ENCODE data around the gene INO80C.
"Not testable (repeated sequence)": the region's sequence is repeated elsewhere in the genome, so short reads cannot be mapped to it uniquely, and the experiment has no call there.

INO80C gene

DNA sequence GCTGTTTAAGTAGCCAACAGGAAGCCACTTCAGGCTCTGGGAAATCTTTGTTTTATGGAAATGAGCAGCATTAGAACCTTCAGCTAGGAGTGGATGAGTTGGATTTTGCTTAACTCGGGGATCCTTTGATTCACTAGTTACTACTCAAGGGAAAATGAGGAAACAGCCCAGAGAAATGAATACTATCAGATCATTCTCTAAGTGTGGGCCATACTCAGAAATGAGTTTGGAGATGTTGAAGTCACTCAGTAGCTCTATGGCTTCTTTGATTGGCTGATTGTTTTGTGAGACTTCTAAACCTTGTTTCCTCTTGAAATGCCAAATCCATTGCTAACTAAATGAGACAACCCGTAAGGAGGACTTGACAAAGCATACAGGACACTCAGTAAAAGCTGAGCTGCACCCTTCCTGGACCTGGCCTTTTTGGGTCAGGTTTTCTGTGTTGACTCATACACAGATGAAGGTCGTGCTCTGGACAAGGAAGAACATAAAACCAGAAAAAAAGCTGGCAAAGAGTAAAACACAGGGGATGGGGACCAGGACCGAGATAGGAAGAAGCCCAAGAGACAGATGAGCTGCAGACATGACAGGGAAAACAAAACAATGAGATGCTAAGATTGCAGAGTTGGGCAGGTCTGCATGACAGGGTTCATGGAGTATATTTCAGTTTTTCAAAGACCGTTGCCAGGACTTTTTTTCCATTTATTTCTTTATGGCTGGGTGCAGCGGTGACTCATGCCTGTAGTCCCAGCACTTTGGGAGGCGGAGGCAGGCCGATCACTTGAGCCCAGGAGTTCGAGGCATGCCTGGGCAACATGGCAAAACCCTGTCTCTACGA is 41.6 kb downstream of the INO80C start:
- peaks cover 4% of the 10 kb centered on the region for H3K9me3 ChIP-seq (ENCODE audit: control insufficient read depth, low read length)
- no peak overlapping the region for H3K9ac ChIP-seq (ENCODE audit: low read length)
- H3K36me3 ChIP-seq (ENCODE audit: control insufficient read depth, insufficient read depth, low read length, severe bottlenecking) = no peaks in the 10 kb centered on the region
- H3K4me3 ChIP-seq (ENCODE audit: low read length) = no peak overlapping the region
- H3K27me3 ChIP-seq (replicated peaks; ENCODE audit: control insufficient read depth, insufficient read depth, low read length) = no peaks in the 10 kb centered on the region
- peaks cover 33% of the 10 kb centered on the region for H3K4me1 ChIP-seq (ENCODE audit: control insufficient read depth, insufficient read depth, low read length)
- DNase-seq (ENCODE audit: low read depth) = no peak

DNA sequence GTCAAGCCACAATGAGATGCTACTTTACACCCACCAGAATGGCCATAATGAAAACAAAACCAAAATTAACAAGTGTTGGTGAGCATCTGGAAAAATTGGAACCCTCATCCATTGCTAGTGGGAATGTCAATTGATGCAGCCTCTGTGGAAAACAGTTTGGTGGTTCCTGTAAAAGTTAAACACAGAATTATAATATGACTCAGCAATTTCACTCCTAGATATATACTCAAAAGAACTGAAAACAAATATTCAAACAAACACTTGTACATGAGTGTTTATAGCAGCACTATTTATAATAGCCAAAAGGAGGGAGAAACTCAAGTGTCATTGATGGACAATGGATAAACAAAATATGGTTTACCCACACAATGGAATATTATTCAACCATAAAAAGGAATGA is 43.0 kb downstream of the INO80C start:
- no peaks in the 10 kb centered on the region for H3K36me3 ChIP-seq (ENCODE audit: control insufficient read depth, insufficient read depth, low read length, severe bottlenecking)
- peaks cover 33% of the 10 kb centered on the region for H3K4me1 ChIP-seq (ENCODE audit: control insufficient read depth, insufficient read depth, low read length)
- no peak overlapping the region for H3K4me3 ChIP-seq (ENCODE audit: low read length)
- no peak overlapping the region for H3K9ac ChIP-seq (ENCODE audit: low read length)
- DNase-seq (ENCODE audit: low read depth) = no peak
- no peaks in the 10 kb centered on the region for H3K27me3 ChIP-seq (replicated peaks; ENCODE audit: control insufficient read depth, insufficient read depth, low read length)
- H3K9me3 ChIP-seq (ENCODE audit: control insufficient read depth, low read length) = peaks cover 4% of the 10 kb centered on the region

DNA sequence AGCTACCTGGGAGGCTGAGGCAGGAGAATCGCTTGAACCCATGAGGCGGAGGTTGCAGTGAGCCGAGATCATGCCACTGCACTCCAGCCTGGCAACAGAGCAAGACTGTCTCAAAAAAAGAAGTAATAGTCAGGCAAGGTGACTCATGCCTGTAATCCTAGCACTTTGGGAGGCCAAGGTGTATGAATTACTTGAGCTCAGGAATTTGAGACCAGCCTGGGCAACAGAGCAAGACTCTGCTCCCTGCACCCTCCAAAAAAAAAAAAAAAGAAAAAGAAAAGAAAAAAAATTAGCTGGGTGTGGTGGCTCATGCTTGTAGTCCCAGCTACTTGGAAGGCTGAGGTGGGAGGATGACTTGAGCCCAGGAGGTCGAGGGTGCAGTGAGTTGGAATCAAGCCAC is 44.7 kb downstream of the INO80C start:
- not testable (repeated sequence) for DNase-seq (ENCODE audit: low read depth); H3K4me3 ChIP-seq (ENCODE audit: low read length); H3K36me3 ChIP-seq (ENCODE audit: control insufficient read depth, insufficient read depth, low read length, severe bottlenecking); H3K27me3 ChIP-seq (replicated peaks; ENCODE audit: control insufficient read depth, insufficient read depth, low read length); H3K9me3 ChIP-seq (ENCODE audit: control insufficient read depth, low read length); H3K9ac ChIP-seq (ENCODE audit: low read length)
- H3K4me1 ChIP-seq (ENCODE audit: control insufficient read depth, insufficient read depth, low read length) = peaks cover 22% of the 10 kb centered on the region

DNA sequence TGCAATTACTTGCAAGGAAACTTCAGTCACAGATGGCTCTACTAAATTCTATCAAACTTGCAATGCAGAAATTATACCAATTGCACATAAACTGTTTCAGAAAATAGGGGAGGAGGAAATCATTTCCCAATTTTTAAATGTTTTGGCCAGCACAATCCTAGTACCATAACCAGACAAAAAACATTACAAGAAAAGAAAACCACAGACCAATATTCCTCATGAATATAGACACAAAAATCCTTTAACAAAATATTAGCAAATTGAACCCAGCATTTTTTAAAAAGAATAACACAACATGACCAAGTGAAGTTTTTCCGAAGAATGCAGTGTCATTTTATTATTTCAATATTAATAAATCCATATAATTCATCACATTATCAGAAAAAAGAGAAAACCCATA is 45.8 kb downstream of the INO80C start:
- peaks cover 4% of the 10 kb centered on the region for H3K9me3 ChIP-seq (ENCODE audit: control insufficient read depth, low read length)
- no peak overlapping the region for H3K9ac ChIP-seq (ENCODE audit: low read length)
- H3K27me3 ChIP-seq (replicated peaks; ENCODE audit: control insufficient read depth, insufficient read depth, low read length) = no peaks in the 10 kb centered on the region

DNA sequence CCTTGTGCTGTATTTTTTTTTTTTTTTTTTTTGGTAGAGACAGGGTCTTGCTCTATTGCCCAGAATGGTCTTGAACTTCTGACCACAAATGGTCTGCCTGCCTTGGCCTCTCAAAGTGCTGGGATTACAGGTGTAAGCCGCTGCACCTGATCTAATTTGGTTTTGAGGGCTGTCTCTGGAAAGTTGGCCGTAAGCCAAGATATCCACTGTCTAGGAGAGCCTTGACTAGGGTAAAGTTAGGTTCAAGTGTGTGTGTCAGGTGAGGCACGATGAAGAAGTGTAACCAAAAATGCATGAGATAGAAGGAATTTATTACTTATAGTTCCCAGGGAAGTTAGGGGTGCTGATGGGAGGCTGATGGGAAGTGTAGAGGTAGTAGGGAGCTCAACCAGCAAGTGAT is 46.7 kb downstream of the INO80C start:
- Histone ChIP-seq H3K4me3 (ENCODE audit: low read length) (no peak overlapping the region), H3K9me3 (ENCODE audit: control insufficient read depth, low read length) (peaks cover 4% of the 10 kb centered on the region), H3K27me3 (replicated peaks; ENCODE audit: control insufficient read depth, insufficient read depth, low read length) (no peaks in the 10 kb centered on the region), H3K9ac (ENCODE audit: low read length) (no peak overlapping the region), H3K36me3 (ENCODE audit: control insufficient read depth, insufficient read depth, low read length, severe bottlenecking) (no peaks in the 10 kb centered on the region), H3K4me1 (ENCODE audit: control insufficient read depth, insufficient read depth, low read length) (peaks cover 2% of the 10 kb centered on the region)
- DNase-seq (ENCODE audit: low read depth) = no peak

More for the DNA sequence above, 45.8 kb downstream of the INO80C start:
- H3K4me3 ChIP-seq (ENCODE audit: low read length) = no peak overlapping the region
- H3K36me3 ChIP-seq (ENCODE audit: control insufficient read depth, insufficient read depth, low read length, severe bottlenecking) = no peaks in the 10 kb centered on the region
- DNase-seq (ENCODE audit: low read depth) = no peak
- H3K4me1 ChIP-seq (ENCODE audit: control insufficient read depth, insufficient read depth, low read length) = peaks cover 11% of the 10 kb centered on the region

DNA sequence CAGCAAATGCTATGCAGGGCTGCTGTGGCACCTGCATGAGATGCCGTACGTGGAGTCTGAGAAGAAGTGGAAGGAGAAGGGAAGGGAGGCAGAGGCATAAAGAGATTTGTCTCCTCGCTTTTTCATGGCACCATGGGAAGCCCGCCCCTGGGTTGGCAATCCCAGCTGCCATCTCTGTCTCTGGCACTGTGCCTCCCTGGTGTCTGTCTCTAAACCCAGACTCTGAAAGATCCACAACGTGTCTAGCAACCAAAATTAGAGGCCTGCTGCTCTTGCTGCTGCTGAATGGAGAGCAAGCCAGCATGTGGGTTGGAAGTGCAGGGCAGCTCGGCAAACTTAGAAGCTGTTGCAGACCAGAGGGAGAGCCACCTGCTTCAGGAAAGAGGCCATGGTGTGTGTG is 53.1 kb downstream of the INO80C start:
- Histone ChIP-seq H3K27me3 (replicated peaks; ENCODE audit: control insufficient read depth, insufficient read depth, low read length) (no peaks in the 10 kb centered on the region), H3K9me3 (ENCODE audit: control insufficient read depth, low read length) (no peaks in the 10 kb centered on the region), H3K4me1 (ENCODE audit: control insufficient read depth, insufficient read depth, low read length) (no peaks in the 10 kb centered on the region), H3K9ac (ENCODE audit: low read length) (no peak overlapping the region), H3K4me3 (ENCODE audit: low read length) (no peak overlapping the region), H3K36me3 (ENCODE audit: control insufficient read depth, insufficient read depth, low read length, severe bottlenecking) (no peaks in the 10 kb centered on the region)
- DNase-seq (ENCODE audit: low read depth) = no peak

DNA sequence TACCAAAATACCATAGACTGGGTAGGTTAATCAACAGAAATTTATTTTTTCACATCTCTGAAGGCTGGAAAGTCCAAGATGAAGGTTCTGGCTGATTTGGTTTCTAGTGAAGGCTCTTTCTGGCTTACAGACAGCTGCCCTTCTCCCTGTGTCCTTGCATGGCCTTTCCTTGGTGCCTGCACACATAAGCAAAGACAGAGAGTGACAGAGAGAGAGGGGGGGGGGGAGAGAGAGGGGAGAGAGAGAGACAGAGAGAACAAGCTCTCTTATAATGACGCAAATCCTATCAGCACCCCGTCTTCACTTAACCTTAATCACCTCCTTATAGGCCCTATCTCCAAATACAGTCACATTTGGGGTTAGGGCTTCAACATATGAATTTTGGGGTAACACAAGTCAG is 53.9 kb downstream of the INO80C start:
- no peaks in the 10 kb centered on the region for H3K9me3 ChIP-seq (ENCODE audit: control insufficient read depth, low read length)
- no peak overlapping the region for H3K4me3 ChIP-seq (ENCODE audit: low read length)
- no peak for DNase-seq (ENCODE audit: low read depth)
- no peaks in the 10 kb centered on the region for H3K27me3 ChIP-seq (replicated peaks; ENCODE audit: control insufficient read depth, insufficient read depth, low read length)
- H3K9ac ChIP-seq (ENCODE audit: low read length) = no peak overlapping the region
- no peaks in the 10 kb centered on the region for H3K4me1 ChIP-seq (ENCODE audit: control insufficient read depth, insufficient read depth, low read length)
- no peaks in the 10 kb centered on the region for H3K36me3 ChIP-seq (ENCODE audit: control insufficient read depth, insufficient read depth, low read length, severe bottlenecking)

DNA sequence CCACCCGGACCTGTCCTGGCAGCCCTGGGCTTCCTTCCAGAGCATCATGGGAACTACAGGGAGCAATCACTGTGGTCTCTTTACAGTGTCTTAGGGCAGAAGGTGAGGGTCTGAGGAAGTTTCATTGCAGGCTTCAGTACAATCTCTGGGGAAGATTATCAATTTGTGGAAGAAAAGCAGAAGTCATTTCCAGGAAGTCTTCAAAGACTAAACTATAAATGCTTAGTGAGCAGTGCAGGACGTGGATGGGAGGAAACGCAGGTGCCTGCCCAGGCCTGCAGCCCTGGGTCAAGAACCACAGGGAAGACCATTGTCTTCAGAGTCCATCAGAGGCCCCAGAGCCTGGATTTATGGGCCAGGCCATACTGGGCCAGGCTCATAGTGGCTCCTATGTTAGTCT is 54.3 kb downstream of the INO80C start:
- no peak for DNase-seq (ENCODE audit: low read depth)

DNA sequence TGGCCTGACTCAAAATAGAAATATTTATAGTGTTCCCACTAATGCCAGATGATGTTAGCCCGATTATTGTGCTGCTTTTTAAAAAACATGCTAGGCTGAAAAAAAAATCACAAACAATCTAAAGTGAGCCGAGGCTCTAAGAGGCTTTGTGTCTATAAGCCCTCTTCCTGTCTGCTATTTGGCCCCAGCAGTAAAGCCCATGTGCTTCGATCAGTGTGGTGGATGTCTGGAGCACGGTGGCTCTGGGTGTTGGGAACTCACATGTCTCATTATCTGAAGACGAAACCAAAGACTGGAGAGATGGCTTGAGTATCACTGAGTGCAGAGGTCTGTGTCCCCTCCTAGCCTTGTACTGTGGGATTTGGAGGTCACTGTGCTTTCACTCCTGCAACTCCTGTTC is 55.1 kb downstream of the INO80C start:
- H3K27me3 ChIP-seq (replicated peaks; ENCODE audit: control insufficient read depth, insufficient read depth, low read length) = no peaks in the 10 kb centered on the region
- H3K9ac ChIP-seq (ENCODE audit: low read length) = no peak overlapping the region
- H3K4me3 ChIP-seq (ENCODE audit: low read length) = no peak overlapping the region
- H3K4me1 ChIP-seq (ENCODE audit: control insufficient read depth, insufficient read depth, low read length) = no peaks in the 10 kb centered on the region
- H3K36me3 ChIP-seq (ENCODE audit: control insufficient read depth, insufficient read depth, low read length, severe bottlenecking) = no peaks in the 10 kb centered on the region
- no peak for DNase-seq (ENCODE audit: low read depth)
- H3K9me3 ChIP-seq (ENCODE audit: control insufficient read depth, low read length) = no peaks in the 10 kb centered on the region

More for the DNA sequence above, 54.3 kb downstream of the INO80C start:
- no peaks in the 10 kb centered on the region for H3K9me3 ChIP-seq (ENCODE audit: control insufficient read depth, low read length)
- H3K27me3 ChIP-seq (replicated peaks; ENCODE audit: control insufficient read depth, insufficient read depth, low read length) = no peaks in the 10 kb centered on the region
- no peak overlapping the region for H3K9ac ChIP-seq (ENCODE audit: low read length)
- no peaks in the 10 kb centered on the region for H3K4me1 ChIP-seq (ENCODE audit: control insufficient read depth, insufficient read depth, low read length)
- H3K4me3 ChIP-seq (ENCODE audit: low read length) = no peak overlapping the region
- H3K36me3 ChIP-seq (ENCODE audit: control insufficient read depth, insufficient read depth, low read length, severe bottlenecking) = no peaks in the 10 kb centered on the region

DNA sequence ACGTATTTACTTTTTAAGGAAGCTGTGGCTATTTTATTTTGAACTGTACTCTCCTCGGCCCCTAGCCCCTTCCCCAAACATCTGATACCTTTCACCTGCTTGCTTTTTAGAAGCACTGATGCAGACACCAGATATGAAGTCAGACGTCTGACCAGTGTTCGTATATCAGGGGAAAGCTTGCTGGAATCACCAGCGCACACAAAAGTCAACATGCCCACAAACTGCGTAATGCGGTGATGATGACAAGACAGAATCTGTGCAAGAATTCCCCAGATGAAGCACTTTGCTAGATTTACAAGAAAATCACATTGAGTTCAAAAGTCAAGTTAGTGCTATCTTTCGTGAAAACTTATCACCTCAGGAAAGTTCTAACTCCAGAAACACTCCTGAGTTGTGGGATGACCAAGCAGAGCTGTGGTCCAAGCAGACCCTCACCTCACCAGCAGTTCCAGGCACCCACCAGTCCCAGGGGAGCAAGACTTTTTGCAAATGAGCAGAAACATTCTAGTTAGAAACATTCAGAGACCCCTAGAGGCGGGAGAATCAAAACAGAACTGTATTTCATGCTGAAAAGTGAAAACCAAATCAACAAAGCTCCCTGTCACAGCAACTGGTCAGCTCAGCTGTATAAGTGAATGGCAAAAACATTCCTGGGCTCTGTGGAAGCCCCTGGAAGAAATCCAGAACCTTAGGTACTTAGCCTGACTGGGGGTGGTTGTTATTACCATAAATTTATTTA is 55.7 kb downstream of the INO80C start:
- H3K36me3 ChIP-seq (ENCODE audit: control insufficient read depth, insufficient read depth, low read length, severe bottlenecking) = no peaks in the 10 kb centered on the region
- H3K27me3 ChIP-seq (replicated peaks; ENCODE audit: control insufficient read depth, insufficient read depth, low read length) = no peaks in the 10 kb centered on the region
- no peak overlapping the region for H3K4me3 ChIP-seq (ENCODE audit: low read length)
- no peaks in the 10 kb centered on the region for H3K9me3 ChIP-seq (ENCODE audit: control insufficient read depth, low read length)
- no peak for DNase-seq (ENCODE audit: low read depth)
- no peaks in the 10 kb centered on the region for H3K4me1 ChIP-seq (ENCODE audit: control insufficient read depth, insufficient read depth, low read length)
- H3K9ac ChIP-seq (ENCODE audit: low read length) = no peak overlapping the region

DNA sequence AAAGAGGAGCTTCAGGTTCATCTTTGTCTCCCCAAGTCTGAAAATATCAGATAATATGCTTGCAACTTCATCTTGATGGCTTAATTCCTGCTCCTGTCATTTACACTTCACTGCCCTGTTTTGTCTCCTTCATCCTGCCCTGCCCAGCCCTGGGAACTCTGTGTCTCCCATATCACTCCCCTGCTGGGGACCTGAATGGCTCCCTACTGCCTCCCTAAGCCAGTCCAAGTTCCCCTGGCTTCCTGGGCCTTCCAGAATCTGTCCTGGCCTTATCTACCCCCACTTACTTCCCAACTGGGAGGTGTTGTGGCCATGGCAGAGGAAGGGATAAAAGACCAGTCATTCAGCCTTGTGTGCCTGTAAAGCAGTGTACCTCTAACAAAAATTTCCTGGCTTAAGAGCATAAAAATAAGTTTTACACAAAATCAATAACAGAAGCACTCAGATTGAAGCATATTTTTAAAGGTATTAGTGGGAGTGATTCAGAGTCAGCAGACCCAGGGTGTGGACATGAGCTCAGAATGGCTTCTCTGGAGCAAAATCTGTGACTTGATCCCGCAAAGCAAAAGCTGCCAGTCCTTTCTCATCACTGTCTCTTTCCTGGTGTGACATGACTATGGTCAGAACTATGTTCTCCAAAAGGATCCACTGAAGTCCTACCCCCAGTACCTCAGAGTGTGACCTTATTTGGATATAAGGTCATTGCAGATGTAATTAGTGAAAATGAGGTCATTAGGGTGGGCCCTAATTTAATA is 59.1 kb downstream of the INO80C start:
- peaks cover 15% of the 10 kb centered on the region for H3K9me3 ChIP-seq (ENCODE audit: control insufficient read depth, low read length)
- DNase-seq (ENCODE audit: low read depth) = no peak

More for the DNA sequence above, 59.1 kb downstream of the INO80C start:
- Histone ChIP-seq H3K4me1 (ENCODE audit: control insufficient read depth, insufficient read depth, low read length) (no peaks in the 10 kb centered on the region), H3K4me3 (ENCODE audit: low read length) (no peak overlapping the region), H3K36me3 (ENCODE audit: control insufficient read depth, insufficient read depth, low read length, severe bottlenecking) (no peaks in the 10 kb centered on the region), H3K27me3 (replicated peaks; ENCODE audit: control insufficient read depth, insufficient read depth, low read length) (no peaks in the 10 kb centered on the region), H3K9ac (ENCODE audit: low read length) (no peak overlapping the region)

All from adipocyte (in vitro differentiated cells).